NCI-H1436 treated with DMSO at 0.1 percent for 48 hours (cell line): ENCODE data around the gene VIPR2.
"Not testable (repeated sequence)": the region's sequence is repeated elsewhere in the genome, so short reads cannot be mapped to it uniquely, and the experiment has no call there.

Experiments used
- DNase-seq: peaks from one replicate; lab custom pipeline; 2025; lab: John Stamatoyannopoulos, UW

The VIPR2 gene

GRCh38 chr7:159103382-159104187, 41.1 kb downstream of the VIPR2 start:
- DNase-seq, result no peak

DNA sequence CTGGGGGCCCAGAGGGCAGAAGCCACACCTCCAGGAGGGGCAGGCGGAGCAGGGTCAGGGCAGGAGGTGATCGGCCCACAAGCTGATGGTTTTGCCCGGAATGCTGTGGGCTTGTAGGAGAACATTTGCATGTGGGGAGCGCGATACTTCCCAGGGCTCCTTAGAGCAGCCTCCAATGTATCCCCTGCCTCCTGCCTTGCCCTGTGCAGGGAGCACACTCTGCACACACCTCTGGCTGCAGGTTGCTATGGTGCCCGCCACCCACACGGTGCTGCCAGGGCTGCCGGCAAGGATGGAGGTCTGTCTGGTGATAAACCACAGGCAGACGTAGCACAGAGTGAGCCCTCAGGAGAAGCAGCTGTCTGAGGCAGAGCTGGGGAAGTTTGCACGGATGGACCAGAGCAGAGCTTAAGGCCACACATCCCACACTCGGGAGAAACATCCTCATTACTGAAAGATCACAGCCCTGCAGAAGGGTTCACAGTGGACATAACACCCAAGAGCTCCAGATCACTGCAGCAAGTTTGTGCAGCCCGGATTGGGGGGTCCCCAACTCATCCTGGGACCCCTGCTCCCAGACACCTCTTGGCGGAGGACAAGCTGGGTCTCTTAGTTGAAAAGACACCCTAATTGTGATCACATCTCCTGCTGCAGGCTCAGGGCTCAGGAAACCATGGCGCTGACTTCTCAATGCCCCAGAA, 41.8 kb downstream of the VIPR2 start:
- DNase-seq, result no peak

- DNase-seq, result not testable (repeated sequence)
Observed at GRCh38 chr7:159101661-159102091, 43.0 kb downstream of the VIPR2 start.

DNA sequence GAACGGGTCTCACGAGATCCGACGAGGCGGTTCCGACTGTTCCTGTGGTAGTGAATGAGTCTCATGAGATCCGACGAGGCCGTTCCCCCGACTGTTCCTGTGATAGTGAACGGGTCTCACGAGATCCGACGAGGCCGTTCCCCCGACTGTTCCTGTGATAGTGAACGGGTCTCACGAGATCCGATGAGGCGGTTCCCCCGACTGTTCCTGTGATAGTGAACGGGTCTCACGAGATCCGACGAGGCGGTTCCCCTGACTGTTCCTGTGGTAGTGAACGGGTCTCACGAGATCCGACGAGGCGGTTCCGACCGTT, 43.6 kb downstream of the VIPR2 start:
- DNase-seq, result not testable (repeated sequence)

DNA sequence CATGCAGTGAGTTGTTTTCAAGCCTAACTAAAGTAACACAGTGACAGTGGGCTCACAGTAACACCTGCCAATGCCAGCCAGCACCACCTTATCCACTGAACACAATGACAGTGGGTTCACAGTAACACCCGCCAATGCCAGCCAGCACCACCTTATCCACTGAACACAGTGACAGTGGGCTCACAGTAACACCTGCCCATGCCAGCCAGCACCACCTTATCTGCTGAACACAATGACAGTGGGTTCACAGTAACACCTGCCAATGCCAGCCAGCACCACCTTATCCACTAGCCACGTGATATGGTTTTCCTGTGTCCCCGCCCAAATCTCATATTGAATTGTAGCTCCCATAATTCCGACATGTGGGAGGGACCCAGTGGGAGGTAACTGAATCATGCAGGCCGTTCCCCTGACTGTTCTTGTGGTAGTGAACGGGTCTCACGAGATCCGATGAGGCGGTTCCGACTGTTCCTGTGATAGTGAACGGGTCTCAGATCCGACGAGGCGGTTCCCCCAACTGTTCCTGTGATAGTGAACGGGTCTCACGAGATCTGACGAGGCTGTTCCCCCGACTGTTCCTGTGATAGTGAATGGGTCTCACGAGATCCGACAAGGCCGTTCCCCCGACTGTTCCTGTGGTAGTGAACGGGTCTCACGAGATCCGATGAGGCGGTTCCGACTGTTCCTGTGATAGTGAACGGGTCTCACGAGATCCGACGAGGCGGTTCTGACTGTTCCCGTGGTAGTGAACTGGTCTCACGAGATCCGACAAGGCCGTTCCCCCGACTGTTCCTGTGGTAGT, 44.2 kb downstream of the VIPR2 start:
- not testable (repeated sequence) for DNase-seq

DNA sequence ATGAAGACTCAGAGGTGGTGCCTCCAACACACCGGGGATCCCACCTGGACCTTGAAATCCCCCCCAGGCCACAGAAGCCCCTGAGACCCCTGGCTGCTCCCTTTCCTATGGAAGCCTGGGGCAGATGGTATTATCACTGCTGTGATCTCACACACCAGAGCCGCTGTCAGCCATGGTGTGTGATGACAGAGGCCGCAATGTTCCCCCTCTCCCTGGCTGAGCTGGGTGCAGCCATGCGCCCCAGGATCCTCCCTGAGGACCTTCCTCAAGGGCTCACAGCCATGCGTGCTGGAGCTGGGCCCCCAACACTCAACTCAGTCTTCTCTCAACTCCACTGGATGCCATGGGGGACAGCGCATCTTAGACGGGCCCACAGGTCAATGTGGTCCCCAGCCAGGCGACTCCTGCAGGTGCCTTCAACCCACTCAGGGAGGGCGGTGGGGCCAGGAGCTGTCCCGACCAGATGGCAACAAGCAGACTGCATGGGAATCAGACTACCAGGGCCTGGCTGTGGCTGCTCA, 44.9 kb downstream of the VIPR2 start:
- no peak for DNase-seq

GRCh38 chr7:159098811-159099655, 45.6 kb downstream of the VIPR2 start:
- no peak for DNase-seq

DNA sequence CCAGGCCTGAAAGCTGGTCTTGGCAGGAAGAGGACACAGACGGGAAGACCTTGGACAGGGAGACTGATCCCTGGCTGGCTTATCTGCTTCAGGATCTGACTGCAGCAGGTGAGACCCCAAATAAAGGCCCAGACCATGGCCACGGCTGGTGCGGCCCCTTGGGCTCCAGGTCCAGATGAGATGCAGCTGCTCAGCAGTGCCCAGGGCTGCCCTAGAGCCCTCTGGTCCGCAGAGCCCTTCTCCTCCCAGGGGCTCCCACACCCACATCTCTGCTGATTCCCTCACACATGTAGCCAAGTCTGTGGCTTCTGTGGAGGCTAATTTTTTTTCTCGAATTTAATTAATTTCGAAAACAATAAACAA, 46.3 kb downstream of the VIPR2 start:
- no peak for DNase-seq

DNA sequence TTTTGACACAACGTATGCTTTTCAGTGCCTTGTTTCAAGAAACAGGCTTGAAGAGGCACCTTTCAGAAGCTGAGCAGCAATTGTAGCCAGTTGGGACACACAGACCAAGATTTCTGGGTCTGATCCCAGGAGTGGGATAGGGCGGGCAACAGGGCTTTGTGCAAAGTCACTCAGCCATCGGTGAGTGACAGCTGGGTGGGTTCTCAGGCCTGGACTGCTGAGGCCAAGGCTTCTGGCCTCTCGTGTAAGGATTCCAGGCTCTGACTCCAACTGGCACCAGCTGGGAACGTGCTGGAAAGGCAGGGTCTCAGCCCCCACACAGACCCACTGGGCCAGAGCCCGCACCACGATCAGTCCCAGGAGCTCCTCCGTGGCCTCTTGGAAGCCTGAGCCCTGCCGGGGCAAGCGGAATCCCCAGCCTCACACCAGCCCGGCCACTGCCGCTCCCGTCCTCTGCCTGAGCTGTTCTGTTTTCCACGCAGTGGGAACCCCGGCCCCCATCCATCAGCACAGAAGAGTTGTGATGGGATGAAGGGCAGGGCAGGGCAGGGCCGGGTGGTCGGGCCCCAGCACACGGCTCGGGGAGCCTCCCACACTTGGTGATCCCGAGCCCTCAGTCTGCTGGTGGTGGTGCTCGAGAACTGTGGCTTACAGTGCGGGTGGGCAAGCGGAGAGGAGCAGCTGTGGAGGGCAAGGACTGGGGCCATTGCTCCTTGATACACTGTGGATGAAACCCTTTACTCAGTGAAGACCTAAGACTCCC, 46.8 kb downstream of the VIPR2 start:
- no peak for DNase-seq

DNA sequence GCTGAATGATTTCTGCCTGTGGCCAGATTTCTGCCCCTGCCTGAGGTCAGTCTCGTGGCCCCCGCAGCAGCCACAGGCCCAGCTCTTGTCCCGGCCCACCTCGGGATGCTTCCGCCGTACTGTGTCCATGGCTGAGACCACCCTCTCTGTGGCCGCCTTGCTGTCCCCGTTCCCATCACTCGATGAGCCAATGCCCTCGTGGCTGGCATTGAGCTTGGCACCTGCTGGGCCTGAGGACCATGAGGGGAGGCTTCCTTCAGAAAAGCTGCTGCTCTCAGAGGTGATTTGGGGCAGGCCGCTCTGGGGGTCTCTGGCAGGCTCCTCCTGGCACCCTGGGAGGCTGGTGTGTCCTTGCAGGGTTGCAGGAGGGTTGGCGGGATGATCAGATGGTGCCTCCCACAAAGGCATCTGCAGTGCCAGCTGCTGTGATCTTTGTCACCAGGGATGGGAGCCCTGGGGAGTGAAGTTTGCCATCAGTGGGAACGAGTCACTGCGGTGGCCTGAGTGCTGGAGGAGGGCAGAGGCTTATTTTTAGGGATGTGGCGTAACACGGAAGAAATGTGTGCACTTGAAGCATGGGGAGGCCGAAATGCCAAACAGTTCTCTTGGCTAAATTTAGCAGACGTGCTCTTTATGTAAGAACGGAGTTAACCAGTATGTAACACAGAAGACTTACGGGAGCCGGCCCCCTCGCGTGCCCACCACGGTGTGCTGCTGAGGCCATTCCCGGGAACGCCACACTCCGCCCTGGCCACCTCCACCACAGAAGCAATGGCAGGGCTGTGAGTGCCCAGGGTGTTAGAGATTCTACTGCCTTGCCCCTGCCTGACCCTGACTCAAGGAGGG, 47.7 kb downstream of the VIPR2 start:
- no peak for DNase-seq

GRCh38 chr7:159095979-159096411, 48.7 kb downstream of the VIPR2 start:
- DNase-seq, result no peak

DNA sequence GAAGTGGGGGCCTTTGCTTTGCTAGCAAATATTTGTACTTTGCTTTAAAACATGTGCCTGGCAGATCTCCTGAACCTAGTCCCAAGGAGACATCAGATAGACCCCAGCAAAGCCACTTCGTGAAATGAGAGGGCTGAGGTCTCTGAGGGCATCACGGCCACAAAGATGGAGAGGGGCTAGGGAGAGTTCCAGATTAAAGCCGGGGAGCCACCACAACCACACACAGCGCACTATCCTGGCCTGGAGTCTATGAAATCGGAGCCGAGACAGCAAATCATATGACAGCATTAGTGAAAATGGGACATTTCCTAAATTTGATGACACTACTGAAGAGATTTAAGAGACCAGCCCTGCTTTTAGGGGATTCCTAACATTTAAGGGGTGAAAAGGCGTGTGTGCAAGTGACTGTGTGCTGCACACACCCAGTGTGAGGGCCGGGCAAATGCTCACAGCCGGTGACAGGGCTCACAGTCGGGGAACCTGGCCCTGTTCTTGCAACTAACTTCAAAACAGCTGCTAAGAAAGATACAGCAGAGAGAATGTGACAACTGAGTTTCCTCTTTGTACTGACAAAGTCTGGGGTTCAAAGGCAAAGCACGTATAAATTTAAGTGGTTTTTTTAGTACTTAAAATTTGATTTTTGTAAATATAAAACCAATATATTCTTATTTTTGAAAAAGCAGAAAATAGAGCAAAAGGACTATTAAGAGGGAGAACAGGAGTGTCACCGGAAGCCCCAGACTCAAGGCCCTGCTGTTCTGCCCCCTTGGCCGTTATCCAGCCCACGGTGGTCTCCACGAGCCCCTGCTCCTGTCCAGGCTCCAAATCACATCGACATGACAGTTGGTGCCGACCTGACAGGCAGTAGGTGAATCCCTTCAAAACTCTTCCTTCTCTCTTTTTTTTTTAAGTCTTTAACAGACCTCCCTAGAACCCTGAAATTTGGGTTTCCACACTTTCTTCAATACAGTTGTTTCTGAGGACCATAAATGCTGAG, 49.5 kb downstream of the VIPR2 start:
- no peak for DNase-seq

- DNase-seq, result no peak
Observed at GRCh38 chr7:159094023-159094740, 50.5 kb downstream of the VIPR2 start.

DNA sequence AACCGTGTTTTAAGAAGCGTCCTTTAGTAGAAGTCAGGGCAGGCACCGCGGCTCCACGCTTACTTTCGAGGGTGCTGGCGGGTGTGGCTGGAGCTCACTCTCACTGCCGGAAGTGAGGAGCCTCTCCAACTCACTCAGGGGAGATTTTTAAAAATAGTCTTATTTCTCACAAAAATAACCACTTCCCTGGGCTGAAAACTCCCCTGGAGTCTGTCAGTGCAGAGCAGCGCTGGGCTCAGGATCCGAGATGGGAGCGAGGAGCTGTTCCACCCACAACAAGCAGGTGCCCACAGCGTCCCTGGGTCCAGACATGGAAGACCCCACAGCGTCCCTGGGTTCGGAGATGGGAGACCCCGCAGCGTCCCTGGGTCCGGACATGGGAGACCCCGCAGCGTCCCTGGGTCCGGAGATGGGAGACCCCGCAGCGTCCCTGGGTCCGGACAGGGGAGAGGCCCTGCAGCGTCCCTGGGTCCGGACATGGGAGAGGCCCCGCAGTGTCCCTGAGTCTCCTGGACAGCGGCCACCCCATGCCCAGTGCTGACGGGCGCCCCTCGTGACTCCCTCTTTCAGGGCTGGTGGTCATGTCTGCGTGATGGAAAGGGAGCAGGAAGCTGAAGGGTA, 51.2 kb downstream of the VIPR2 start:
- DNase-seq, result no peak

GRCh38 chr7:159092701-159093121, 52.0 kb downstream of the VIPR2 start:
- no peak for DNase-seq

GRCh38 chr7:159091480-159092475, 52.9 kb downstream of the VIPR2 start:
- no peak for DNase-seq
